Thoracic aorta (tissue), 2 donors: ENCODE results near the gene TTF2. TPM values are rescaled to one million over a fixed set of nuclear protein-coding genes. Genes with fewer than 3 reads are reported as not detected.

ENCODE experiments used
- ATAC-seq: fragments of 150-250 bp; one replicate; pipeline ENCODE4 v1.8.0; 2017; ENCODE audit warnings: low read depth; ENCODE audit not compliant: insufficient number of reproducible peaks, low FRiP score
- DNase-seq: peaks from one replicate; pipeline ENCODE4 v3.0.0-alpha.2; 2020; ENCODE audit warnings: low spot score
- H3K27ac ChIP-seq, 2 donors: fragments of 200-600 bp; sonication (generic); 1 replicate in 1 of 2; 2 replicates in 1 of 2; pipeline ENCODE4 v1.5.1; 2016; ENCODE audit warnings: mild to moderate bottlenecking in 2 of 2, moderate library complexity in 2 of 2
- H3K27me3 ChIP-seq: fragments of 200-600 bp; sonication (generic); replicated peaks from 2 replicates; pipeline ENCODE4 v1.6.0; 2016; ENCODE audit warnings: mild to moderate bottlenecking; ENCODE audit not compliant: insufficient read depth
- H3K36me3 ChIP-seq: fragments of 200-600 bp; sonication (generic); one replicate; pipeline ENCODE4 v1.5.1; 2016
- H3K4me1 ChIP-seq, 2 donors: fragments of 200-600 bp; sonication (generic); 1 replicate in 1 of 2; 2 replicates in 1 of 2; pipeline versions ENCODE4 v1.5.1 to v1.6.0; 2016; ENCODE audit warnings: low read depth in 2 of 2, mild to moderate bottlenecking in 1 of 2; ENCODE audit not compliant: control insufficient read depth in 1 of 2
- H3K4me3 ChIP-seq: fragments of 200-600 bp; sonication (generic); 2 replicates; pipeline ENCODE4 v1.5.1; 2016; ENCODE audit warnings: mild to moderate bottlenecking
- H3K9me3 ChIP-seq: fragments of 200-600 bp; sonication (generic); 2 replicates; pipeline ENCODE4 v1.5.1; 2016
- CTCF ChIP-seq: fragments of 200-600 bp; sonication (generic); IDR thresholded peaks from one replicate; pipeline ENCODE4 v1.5.1; 2019; ENCODE audit warnings: antibody characterized with exemption
- total RNA-seq, 2 donors: library from RNA; depleted of rRNA; stranded (reverse); fragments of >200 nt; gene quantifications; one replicate each; pipeline versions ENCODE4 v1.1.0 to v1.2.3, GENCODE V29; 2016

The TTF2 gene
- total RNA-seq, 2 donors from 2014 or later, result 28.8 to 32.1 TPM

- peaks cover 5 to 10% of the 10 kb centered on the region in 2 donors for H3K4me1 ChIP-seq
- H3K9me3 ChIP-seq, result no peaks in the 10 kb centered on the region
- no peaks in the 10 kb centered on the region for H3K27me3 ChIP-seq
- TF ChIP-seq CTCF, result no peak
- no peak overlapping the region for H3K27ac ChIP-seq
- no peaks in the 10 kb centered on the region for H3K36me3 ChIP-seq
- ATAC-seq (no peak), DNase-seq (no peak)
- H3K4me3 ChIP-seq, result no peak overlapping the region
These were observed 1.9 kb downstream of the TTF2 start for GRCh38 chr1:117061986-117062415.

DNA sequence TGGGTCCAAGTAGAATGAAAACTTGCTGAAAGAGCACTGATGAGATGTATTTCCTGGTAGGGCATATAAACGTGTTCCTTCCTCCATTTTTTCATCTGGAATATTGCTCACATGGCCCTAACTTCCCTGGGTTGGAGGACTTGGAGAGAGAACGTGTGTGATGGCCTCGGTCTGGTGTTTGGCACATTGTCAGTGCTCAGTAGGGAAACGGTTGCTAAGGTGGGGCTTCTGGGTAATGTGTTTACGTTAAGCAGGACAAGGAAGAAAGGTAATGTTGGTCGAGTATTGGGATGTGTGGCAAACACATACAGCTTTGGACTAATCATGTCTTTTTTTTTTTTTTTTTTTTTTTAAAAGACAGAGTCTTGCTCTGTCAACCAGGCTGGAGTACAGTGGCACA, 6.2 kb downstream of the TTF2 start:
- H3K9me3 ChIP-seq, result no peaks in the 10 kb centered on the region
- TF ChIP-seq CTCF, result no peak
- H3K4me1 ChIP-seq, result no peaks in the 10 kb centered on the region
- ATAC-seq (no peak), DNase-seq (no peak)
- H3K36me3 ChIP-seq, result no peaks in the 10 kb centered on the region
- no peaks in the 10 kb centered on the region for H3K27me3 ChIP-seq
- no peak overlapping the region for H3K27ac ChIP-seq
- H3K4me3 ChIP-seq, result no peak overlapping the region

GRCh38 chr1:117067533-117068370, 7.6 kb downstream of the TTF2 start:
- Histone ChIP-seq H3K36me3 (no peaks in the 10 kb centered on the region), H3K4me1 (no peaks in the 10 kb centered on the region), H3K27me3 (no peaks in the 10 kb centered on the region), H3K4me3 (no peak overlapping the region), H3K9me3 (no peaks in the 10 kb centered on the region), H3K27ac (no peak overlapping the region)
- DNase-seq (no peak), ATAC-seq (no peak)
- peak; percentile 73 for TF ChIP-seq CTCF

- H3K4me3 ChIP-seq, result no peak overlapping the region
- DNase-seq, result no peak
- ATAC-seq, result no peak
- no peaks in the 10 kb centered on the region for H3K27me3 ChIP-seq
- no peaks in the 10 kb centered on the region for H3K4me1 ChIP-seq
- no peaks in the 10 kb centered on the region for H3K36me3 ChIP-seq
- H3K27ac ChIP-seq, result no peak overlapping the region
- H3K9me3 ChIP-seq, result no peaks in the 10 kb centered on the region
- no peak for TF ChIP-seq CTCF
These were observed 8.5 kb downstream of the TTF2 start for GRCh38 chr1:117068580-117068979.

GRCh38 chr1:117069220-117069844, 9.2 kb downstream of the TTF2 start:
- Histone ChIP-seq H3K27me3 (no peaks in the 10 kb centered on the region), H3K4me3 (no peak overlapping the region)
- ATAC-seq, result no peak

More at GRCh38 chr1:117069220-117069844, 9.2 kb downstream of the TTF2 start:
- no peak for TF ChIP-seq CTCF
- no peak overlapping the region for H3K27ac ChIP-seq
- no peak for DNase-seq
- H3K4me1 ChIP-seq, result no peaks in the 10 kb centered on the region
- no peaks in the 10 kb centered on the region for H3K9me3 ChIP-seq
- H3K36me3 ChIP-seq, result no peaks in the 10 kb centered on the region
